ENCODE data around the gene BACH1.

Gene BACH1

GRCh38 chr21:29384683-29385359 is 86.1 kb downstream of the BACH1 start:
- no peak for DNase-seq

- DNase-seq: no peak
Observed at GRCh38 chr21:29385934-29386520, 87.3 kb downstream of the BACH1 start.

- DNase-seq: no peak
Observed at GRCh38 chr21:29386803-29387202, 88.1 kb downstream of the BACH1 start.

- DNase-seq: no peak
Observed at GRCh38 chr21:29387598-29387997, 88.9 kb downstream of the BACH1 start.

GRCh38 chr21:29389136-29389535 is 90.4 kb downstream of the BACH1 start:
- no peak for DNase-seq

- no peak for DNase-seq
Observed at GRCh38 chr21:29390778-29391177, 92.1 kb downstream of the BACH1 start.

- DNase-seq: no peak
Observed at GRCh38 chr21:29394051-29394450, 95.3 kb downstream of the BACH1 start.

All from NCI-H1694 treated with DMSO at 0.1 percent for 48 hours (cell line).